H1 (cell line): ENCODE measurements around the gene PAPOLA. TPM values are rescaled to one million over a fixed set of nuclear protein-coding genes. Genes with fewer than 3 reads are reported as not detected.

Experiments
- CHD7 ChIP-seq: fragments of 300-600 bp; sonication (generic); IDR thresholded peaks from 2 replicates; pipeline ENCODE4 v1.7.1; 2012; ENCODE audit warnings: low read length, moderate library complexity, mild to moderate bottlenecking, inconsistent platforms; ENCODE audit not compliant: insufficient replicate concordance
- POLR2AphosphoS5 ChIP-seq: IDR thresholded peaks from 2 replicates; pipeline ENCODE4 v1.6.1; 2011; ENCODE audit warnings: low read depth, low read length
- polyA plus RNA-seq, 7 experiments: library from polyadenylated mRNA; depleted of rRNA in 3 of 7; stranded (reverse) in 5 of 7; unstranded in 2 of 7; fragments of >200 nt in 5 of 7; fragments of 200-250 nt in 2 of 7; gene quantifications; 1 replicate in 5 of 7; 2 replicates in 1 of 7; 4 replicates in 1 of 7; pipeline versions ENCODE4 v1.2.1 to v1.2.3, GENCODE V29; 2011 to 2013; ENCODE audit warnings: missing spikeins in 2 of 7, mixed read lengths in 2 of 7
- total RNA-seq: library from RNA; stranded (reverse); fragmentation: NEBNext Ultra II Directional; extraction: Animal tissue kit (Norgen Biotek cat#: 25700); gene quantifications from 2 replicates; pipeline ENCODE4 v1.2.1, GENCODE V29; 2021

Gene PAPOLA
- total and polyA plus RNA-seq, 2 of the 8 experiments (the other 6 are each of a cell fraction or from before 2014, with no cell fraction given), result 163 to 239 TPM

GRCh38 chr14:96585672-96586013 is 83.5 kb downstream of the PAPOLA start (continued):
- TF ChIP-seq CHD7, result no peak
- TF ChIP-seq POLR2AphosphoS5, result no peak
